CD1c-positive myeloid dendritic cell (primary cell): Measurements from ENCODE around the gene TADA1.
"Not testable (repeated sequence)": the region's sequence is repeated elsewhere in the genome, so short reads cannot be mapped to it uniquely, and the experiment has no call there.

Experiments used
- DNase-seq: peaks from one replicate; pipeline ENCODE4 v3.0.0-alpha.2; 2016; ENCODE audit errors: extremely low spot score

TADA1 gene

DNA sequence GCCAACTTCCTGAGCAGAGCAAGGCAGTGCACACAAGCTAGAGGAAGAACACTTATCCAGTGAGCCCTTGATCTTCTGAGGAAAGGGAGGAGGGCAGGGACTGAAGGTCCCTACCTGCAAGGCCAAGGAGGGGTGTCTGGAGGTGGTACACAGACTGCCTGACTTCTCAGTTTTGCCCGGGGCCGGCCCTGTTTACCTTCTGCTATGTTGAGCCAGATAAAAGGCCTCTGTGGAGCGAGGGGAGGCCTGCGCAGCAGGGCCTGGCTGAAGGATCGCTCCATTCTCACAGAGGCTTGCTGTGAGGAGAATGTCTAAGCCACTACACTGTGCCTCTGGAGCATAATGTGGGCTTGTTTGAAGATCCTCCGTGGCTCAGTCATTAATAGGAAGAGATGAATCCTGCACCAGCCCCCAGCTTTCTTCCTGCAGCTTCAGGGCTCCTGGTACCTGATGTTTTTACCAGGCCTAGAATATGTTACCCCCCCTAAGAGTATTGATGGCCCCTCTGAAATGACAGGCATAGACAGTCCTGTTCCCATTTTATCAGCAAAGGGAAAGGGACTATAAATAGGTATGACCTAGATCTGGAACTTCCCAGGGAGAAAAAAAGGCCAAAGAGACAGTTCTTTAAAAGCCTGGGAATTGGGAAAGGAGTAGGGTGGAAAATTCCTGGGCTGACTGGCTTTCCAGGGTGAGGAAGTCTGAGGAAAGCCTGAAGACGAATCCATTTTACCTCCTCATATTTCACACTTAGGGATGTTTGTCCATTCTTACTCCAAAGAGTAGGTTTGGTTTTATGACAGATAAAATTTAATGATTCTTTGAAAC lies 32.1 kb downstream of the TADA1 start:
- no peak for DNase-seq

- DNase-seq = no peak
Observed at GRCh38 chr1:166843322-166843721, 32.7 kb downstream of the TADA1 start.

DNA sequence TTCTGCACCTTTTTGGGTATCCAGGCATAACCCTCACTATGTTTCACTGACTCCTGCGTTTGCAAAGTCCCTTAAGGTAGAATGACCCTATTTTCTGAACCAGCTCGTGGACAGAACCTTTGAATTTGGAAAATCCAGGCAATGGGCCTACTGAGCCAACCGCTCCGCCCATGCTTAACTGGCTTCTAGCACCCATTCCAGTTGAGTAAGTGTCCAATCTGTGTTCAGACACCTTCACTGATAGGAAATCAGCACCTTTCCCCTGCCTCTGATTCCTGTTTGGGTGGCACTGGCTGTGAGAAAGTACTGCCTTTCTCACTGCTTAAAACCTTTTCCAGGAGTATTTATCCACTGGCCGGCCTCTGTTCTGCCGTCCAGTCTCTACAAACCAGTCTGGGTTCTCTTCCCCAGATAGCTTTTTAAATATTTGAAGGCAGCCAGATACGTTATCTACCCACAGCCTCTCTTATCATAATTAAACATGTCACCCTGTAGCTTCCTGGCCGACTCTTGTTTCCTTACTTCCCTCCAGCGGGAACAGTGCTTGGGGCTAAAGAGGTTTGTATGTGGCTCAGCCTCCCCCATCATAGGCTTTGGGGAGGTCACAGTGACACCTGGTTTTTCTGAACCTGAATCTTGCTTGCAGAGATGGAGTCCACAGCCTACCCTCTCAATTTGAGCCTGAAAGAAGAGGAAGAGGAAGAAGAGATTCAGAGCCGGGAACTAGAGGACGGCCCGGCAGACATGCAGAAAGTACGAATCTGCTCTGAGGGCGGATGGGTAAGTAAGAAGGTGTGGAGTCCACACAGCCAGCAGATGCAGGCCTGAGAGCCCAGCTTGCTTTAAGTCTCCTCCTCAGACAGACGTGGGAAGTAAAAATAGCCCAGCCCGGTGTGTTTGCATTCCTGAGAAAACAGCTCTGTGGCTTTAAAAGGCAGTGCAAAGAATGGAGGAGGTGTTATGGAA lies 35.5 kb downstream of the TADA1 start:
- peak; percentile 37 for DNase-seq

- DNase-seq = peak; percentile 68
Observed at GRCh38 chr1:166839600-166840308, 36.3 kb downstream of the TADA1 start.

- DNase-seq = peak; percentile 95
Observed at GRCh38 chr1:166838766-166839599, 37.1 kb downstream of the TADA1 start, which contains the start of gene POGK. TSS of gene POGK (plus strand) at chr1:166839475. CDS start at chr1:166840957, 1,482 bp downstream.

GRCh38 chr1:166836733-166837132 lies 39.3 kb downstream of the TADA1 start:
- no peak for DNase-seq

- DNase-seq = not testable (repeated sequence)
Observed at GRCh38 chr1:166829762-166830161, 46.3 kb downstream of the TADA1 start.

DNA sequence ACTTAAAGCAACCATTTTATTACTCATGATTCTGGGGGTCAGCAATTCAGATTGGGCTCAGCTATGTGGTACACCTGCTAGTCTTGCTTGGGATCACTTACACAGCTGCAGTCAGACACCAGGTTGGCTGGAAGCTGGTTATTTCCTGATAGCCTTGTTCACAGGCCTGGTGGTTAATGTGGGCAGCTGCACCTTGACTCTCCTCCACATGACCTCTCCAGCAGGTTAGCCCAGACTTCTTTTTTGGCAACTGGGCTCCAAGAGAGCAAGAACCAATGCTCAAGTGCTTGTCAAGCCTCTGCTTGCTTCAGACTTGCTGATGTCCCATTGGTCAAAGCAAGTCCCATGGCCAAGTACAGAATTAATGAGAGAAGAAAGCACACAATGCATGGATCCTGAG lies 48.6 kb downstream of the TADA1 start:
- DNase-seq = no peak

DNA sequence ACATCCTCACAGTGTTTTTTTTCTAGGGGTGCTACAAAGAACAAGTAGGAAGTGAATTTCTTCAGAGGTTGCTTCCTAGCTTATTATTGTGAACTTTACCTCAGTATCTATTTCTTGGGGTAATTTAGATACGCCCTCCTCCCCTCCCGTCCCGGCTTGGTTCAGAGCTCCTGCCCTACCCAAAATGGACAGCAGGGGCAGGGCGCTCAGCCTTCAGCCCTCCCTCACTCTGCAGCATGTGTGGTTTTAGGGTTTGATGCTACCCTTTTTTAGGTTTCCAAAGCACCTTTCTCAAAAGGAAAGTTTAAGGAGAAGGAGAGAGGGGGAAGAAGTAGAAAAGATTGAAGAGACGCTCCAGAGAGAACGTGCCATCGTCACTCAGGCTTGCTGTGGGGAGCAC lies 53.7 kb downstream of the TADA1 start:
- DNase-seq = no peak

DNA sequence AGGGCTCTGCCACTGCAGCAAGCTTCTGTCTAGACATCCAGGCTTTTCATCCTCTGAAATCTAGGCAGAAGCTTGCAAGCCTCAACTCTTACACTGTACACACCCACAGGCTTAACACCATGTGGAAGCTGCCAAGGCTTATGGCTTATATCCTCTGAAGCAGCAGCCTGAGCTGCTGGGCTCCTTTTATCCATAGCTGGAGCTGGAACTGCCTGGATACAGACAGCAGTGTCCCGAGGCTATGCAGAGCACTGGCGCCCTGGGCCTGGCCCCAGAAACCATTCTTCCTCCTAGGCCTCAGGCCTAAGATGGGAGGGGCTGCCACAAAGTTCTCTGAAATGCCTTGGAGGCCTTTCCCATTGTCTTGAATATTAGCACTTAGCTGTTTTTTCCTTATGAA lies 56.1 kb downstream of the TADA1 start:
- no peak for DNase-seq

DNA sequence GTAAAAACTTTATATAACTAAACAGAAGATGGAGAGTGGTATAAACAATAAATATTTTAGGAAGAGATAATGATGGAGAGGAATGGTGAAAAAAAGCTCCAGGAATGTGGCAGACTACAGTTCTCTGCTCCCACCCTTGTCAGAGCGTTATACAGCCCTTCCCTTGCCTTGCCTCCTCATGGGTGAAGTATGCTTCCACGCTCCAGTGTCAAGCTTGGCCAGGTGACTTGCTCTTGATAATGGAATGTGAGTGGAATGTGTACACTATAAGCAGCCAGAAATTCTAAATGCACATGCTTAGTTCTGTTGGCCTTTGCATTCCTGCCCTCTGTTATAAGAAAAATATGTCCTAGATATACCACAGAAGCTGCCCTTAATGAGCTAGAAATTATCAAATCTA lies 61.5 kb downstream of the TADA1 start:
- no peak for DNase-seq

DNA sequence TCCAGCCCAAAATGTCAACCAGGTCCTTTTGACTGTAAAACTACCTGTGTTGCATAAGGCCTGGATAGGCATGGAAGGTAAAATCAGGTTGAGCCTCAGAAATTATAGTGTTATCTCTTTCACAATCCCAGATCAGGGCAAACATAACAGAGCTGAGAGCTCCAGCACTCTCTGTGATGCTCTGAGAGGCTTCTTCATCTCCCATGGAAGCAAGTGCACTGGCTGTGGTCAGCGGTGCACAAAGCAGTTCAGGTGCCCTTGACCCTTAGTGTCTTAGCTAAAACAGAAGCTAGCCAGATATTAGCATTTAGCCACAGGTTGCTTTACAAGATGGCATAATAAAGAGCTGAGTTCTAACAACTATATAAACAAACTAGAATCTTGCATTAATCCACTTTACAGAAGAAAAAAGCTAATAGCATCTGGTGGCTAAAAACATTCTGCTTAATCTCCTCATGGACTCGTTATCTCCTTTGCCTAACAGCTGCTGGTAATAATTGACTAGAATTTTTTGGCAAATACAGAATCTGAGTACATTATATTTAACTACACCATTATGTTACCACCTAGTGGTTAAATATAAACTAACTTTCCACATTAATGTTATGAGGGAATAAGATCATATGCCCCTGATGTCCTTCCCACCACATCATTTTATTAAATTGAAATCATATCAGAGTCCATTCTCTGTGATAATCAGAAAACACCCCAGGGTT lies 62.4 kb downstream of the TADA1 start:
- DNase-seq = no peak

- no peak for DNase-seq
Observed at GRCh38 chr1:166811691-166812090, 64.4 kb downstream of the TADA1 start.

- no peak for DNase-seq
Observed at GRCh38 chr1:166808952-166809351, 67.1 kb downstream of the TADA1 start.
